GM10248 (cell line): ENCODE results near the gene GNAT2.

Experiments used
- CTCF ChIA-PET: fragments of 300-600 bp; sonication (Branson Sonifier 250); formaldehyde crosslinking; extraction: SDS; loops from one replicate; lab custom pipeline; 2021; ENCODE audit warnings: antibody characterized with exemption; lab: Yijun Ruan, JAX
- POLR2A ChIA-PET: fragments of 350-650 bp; sonication (Branson Sonifier 250); formaldehyde crosslinking; extraction: SDS; loops from one replicate; lab custom pipeline; 2020; ENCODE audit warnings: antibody characterized with exemption; lab: Yijun Ruan, JAX
- DNase-seq: peaks from one replicate; pipeline ENCODE4 v3.0.0; 2012; ENCODE audit errors: extremely low spot score
- CTCF ChIP-seq: IDR thresholded peaks from 2 replicates; pipeline ENCODE4 v1.5.1; 2012; ENCODE audit warnings: mild to moderate bottlenecking, low read depth; ENCODE audit errors: extremely low read depth, missing control alignments, control extremely low read depth

GNAT2 gene

GRCh38 chr1:109595531-109595930 lies 23.9 kb downstream of the GNAT2 start:
- no peak for TF ChIP-seq CTCF
- CTCF ChIA-PET: interaction anchor here (1.1 kb wide), 1 partner anchor 18 kb away, joined by 4 read pairs; no protein-coding TSS in a partner anchor
- POLR2A ChIA-PET: no interaction called here
- DNase-seq: no peak

GRCh38 chr1:109592916-109593315 lies 26.5 kb downstream of the GNAT2 start:
- no peak for DNase-seq
- TF ChIP-seq CTCF: no peak
- CTCF ChIA-PET: interaction anchor here (1.0 to 1.6 kb wide), 3 partner anchors 19 to 34 kb away, joined by 3 to 5 read pairs (median 3); no protein-coding TSS in a partner anchor
- POLR2A ChIA-PET: no interaction called here

- no peak for DNase-seq
- CTCF ChIA-PET: interaction anchor here (0.8 kb wide), 1 partner anchor 9 kb away, joined by 3 read pairs; no protein-coding TSS in a partner anchor
- POLR2A ChIA-PET: no interaction called here
- TF ChIP-seq CTCF: no peak
Observed at GRCh38 chr1:109589679-109590078, 29.7 kb downstream of the GNAT2 start.

GRCh38 chr1:109589177-109589576 lies 30.2 kb downstream of the GNAT2 start:
- no peak for TF ChIP-seq CTCF
- ChIA-PET CTCF (no interaction called here), POLR2A (no interaction called here)
- DNase-seq: no peak

- TF ChIP-seq CTCF: no peak
- DNase-seq: no peak
- ChIA-PET POLR2A (no interaction called here), CTCF (interaction anchor here (1.0 kb wide), 1 partner anchor 44 kb away, joined by 3 read pairs; no protein-coding TSS in a partner anchor)
Observed at GRCh38 chr1:109586055-109586454, 33.4 kb downstream of the GNAT2 start.

GRCh38 chr1:109584766-109585165 lies 34.6 kb downstream of the GNAT2 start:
- CTCF ChIA-PET: no interaction called here

More at GRCh38 chr1:109584766-109585165, 34.6 kb downstream of the GNAT2 start:
- no peak for TF ChIP-seq CTCF
- POLR2A ChIA-PET: no interaction called here
- no peak for DNase-seq
